Stimulated activated naive CD8-positive, alpha-beta T cell treated with anti-CD3 and anti-CD28 coated beads, Interleukin-15, Interleukin-2, amounts not matched to agents 100 U/mL and 50 U/mL, for 24 hours (primary cell): ENCODE data around the gene ERMARD.

Experiments
- ATAC-seq: fragments of 150-1000 bp; cut with Tn5 transposase; one replicate; pipeline ENCODE4 v1.10.0; 2021
- DNase-seq: peaks from one replicate; pipeline ENCODE4 v3.0.0; 2021

ERMARD gene

DNA sequence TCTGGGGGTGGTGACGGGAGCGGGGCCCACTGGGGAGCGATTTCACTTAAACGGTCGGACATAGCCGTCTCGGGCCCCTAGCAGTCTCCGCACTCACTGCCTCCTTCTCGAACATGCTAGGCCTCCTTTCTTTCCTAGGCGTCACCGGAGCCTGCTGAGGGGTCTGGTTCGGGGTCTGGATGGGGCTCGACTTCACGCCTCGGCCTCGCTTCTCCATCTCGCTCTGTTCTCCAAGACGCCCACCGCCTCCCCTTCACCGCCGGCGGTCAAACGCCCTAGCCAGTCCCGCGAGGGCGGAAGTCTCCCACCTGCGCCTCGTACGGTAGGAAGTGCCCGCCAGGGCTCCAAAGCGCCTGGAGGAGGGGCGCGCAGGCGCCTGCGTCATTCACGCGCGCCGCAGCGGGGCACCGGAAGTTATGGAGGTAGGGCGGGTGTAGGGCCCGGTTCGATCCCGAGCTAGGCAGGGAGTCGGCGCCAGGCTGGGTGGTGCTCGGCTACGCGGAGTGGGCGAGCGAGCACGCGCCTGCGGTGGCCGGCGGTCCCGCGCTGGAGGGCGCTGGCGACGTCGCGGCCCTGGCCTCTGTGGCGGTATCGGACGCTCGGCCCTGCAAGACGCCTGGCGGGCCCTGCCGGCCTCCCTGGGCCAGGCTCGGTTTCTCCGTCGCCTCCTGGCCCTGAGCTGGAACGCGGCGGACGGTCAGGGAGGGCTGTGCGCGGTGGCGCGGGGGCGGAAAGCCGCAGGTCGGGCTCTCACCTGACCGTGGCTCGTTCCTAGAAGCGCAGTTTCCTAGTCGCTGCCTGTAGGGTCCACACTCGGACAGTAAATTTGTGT lies at the start of gene ERMARD, which contains the start of gene DYNLT2:
TSS of gene ERMARD (plus strand) at position 381 of the 832 bp plus-strand sequence. CDS start at position 417, 36 bp downstream.
TSS of gene DYNLT2 (minus strand) at position 331 of the 832 bp plus-strand sequence. CDS start at position 217, 114 bp downstream.
- DNase-seq (peak; percentile 93), ATAC-seq (peak; percentile 99)

DNA sequence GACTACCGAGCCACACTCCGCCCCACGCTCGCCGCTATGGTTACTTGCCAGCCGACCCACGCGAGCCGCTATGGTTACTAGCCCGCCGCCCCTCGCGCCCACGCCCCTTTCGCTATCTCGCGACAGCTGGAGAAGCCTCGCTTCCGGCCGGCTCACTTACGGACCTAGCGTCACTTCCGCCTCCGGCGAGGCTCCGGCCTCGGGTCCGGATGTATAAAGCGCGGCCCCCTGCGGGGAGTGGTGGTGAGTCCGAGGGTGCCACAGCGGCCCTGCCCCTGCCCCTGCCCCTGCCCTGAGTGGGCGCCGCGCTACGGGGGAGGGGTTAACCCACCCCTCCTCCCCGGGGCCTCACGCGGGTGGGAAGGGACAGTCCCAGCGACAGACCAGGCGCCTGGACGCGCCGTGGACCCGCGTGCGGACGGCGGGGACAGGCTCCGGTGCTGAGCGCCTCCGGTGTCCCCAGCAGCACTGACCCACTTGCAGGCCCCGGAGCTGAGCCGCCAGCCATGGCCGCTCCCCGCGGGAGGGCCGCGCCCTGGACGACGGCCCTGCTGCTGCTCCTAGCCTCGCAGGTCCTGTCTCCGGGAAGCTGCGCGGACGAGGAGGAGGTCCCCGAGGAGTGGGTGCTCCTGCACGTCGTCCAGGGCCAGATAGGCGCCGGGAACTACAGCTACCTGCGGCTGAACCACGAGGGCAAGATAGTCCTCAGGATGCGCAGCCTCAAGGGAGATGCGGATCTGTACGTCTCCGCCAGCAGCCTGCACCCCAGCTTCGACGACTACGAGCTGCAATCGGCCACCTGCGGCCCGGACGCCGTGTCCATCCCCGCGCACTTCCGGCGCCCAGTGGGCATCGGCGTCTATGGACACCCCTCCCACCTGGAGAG lies 49.2 kb upstream of the ERMARD start, which contains the start of the genes C6orf120 and WDR27:
TSS of gene C6orf120 (plus strand) at position 173 of the 886 bp plus-strand sequence. CDS start at position 507, 334 bp downstream.
TSS of gene WDR27 (minus strand) at position 76 of the 886 bp plus-strand sequence. CDS start 13,024 bp downstream, outside the sequence.
- peak; percentile 98 for DNase-seq
- ATAC-seq = peak; percentile 98

DNA sequence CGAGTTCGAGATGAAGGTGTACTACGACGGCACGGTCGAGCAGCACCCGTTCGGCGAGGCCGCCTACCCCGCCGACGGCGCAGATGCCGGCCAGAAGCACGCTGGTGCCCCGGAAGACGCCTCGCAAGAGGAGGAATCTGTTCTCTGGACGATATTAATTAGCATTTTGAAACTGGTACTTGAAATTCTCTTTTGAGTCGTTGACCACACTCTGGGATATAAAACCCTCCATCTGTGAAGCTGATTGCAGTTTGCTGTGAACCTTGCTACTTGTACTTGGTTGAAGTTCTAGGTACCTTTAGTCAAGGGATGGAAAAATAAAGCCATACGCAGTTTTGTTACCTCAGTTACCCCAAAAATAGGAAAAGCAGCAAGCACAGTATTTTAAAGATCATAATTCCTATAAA lies 48.6 kb upstream of the ERMARD start:
- peak; percentile 1 for ATAC-seq

GRCh38 chr6:169707772-169708171 lies 43.6 kb upstream of the ERMARD start:
- ATAC-seq (no peak), DNase-seq (no peak)

More for the DNA sequence above, 48.6 kb upstream of the ERMARD start:
- peak; percentile 50 for DNase-seq

DNA sequence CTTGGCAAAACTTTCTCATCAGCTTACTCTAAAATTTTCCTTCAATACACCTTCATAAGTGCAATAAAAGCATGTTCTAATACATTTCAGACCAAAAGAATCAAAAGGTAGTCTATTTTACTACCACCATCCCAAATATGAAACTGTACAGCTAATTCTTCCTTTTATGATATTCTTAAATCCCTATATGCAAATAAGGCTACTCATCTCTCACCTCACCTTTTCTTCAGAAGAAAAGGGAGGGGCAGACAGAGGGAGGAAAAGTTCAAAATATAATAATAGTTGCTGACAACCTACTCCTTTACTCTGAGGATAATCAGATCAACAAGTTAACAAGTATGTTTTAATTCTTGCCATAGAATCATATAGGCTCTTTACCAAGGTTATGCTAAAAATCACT lies 42.1 kb upstream of the ERMARD start:
- DNase-seq (no peak), ATAC-seq (no peak)

GRCh38 chr6:169710009-169710408 lies 41.4 kb upstream of the ERMARD start:
- ATAC-seq (no peak), DNase-seq (no peak)

- ATAC-seq (peak; percentile 61), DNase-seq (no peak)
These were observed 37.2 kb upstream of the ERMARD start for GRCh38 chr6:169714178-169714577.

DNA sequence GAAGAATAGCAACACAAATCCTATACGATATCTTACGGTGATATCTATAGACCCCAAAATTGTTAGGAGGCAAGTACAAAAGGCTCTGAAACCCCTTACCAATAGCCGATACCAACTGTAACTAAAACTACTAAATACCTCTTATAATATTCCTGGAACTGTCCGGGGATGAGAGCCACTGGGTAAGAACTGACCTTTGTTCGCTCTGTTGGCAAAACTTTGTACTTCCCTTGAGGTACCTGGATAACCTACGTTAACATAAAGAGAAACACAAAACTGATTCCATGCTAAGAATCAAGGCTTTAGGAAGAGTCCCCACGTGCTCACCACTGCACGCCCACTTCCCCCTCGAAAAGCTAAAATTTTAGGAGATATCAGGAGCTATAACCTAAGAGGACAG lies 36.8 kb upstream of the ERMARD start:
- DNase-seq = no peak
- no peak for ATAC-seq

GRCh38 chr6:169719117-169719516 lies 32.3 kb upstream of the ERMARD start:
- ATAC-seq (no peak), DNase-seq (no peak)

DNA sequence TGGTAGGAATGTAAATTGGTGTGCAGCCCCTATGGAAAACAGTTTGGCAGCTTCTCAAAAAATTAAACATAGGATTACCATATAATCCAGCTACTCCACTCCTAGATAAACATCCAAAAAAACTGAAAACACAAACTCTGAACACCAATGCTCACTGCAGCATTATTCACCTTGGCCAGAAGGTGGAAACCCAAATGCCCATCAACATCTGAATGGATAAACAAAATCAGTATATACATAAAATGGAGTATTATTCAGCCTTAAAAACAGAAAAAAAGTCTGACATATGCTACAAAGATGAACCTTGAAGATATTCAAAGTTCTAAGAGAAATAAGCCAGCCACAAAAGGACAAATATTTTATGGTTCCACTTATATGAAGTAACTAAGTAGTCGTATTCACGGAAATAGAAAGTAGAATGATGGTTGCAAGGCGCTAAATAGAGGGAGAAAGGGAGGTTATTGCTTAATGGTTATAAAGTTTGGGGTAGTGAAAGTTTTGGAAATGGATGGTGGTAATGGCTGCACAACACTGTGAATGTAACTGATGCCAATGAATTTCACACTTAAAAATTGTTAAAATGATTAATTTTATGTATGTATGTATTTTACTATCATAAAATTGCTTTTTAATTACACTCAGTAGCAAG lies 31.1 kb upstream of the ERMARD start:
- no peak for DNase-seq
- no peak for ATAC-seq

GRCh38 chr6:169722362-169723199 lies 28.8 kb upstream of the ERMARD start:
- DNase-seq (peak; percentile 43), ATAC-seq (peak; percentile 37)

DNA sequence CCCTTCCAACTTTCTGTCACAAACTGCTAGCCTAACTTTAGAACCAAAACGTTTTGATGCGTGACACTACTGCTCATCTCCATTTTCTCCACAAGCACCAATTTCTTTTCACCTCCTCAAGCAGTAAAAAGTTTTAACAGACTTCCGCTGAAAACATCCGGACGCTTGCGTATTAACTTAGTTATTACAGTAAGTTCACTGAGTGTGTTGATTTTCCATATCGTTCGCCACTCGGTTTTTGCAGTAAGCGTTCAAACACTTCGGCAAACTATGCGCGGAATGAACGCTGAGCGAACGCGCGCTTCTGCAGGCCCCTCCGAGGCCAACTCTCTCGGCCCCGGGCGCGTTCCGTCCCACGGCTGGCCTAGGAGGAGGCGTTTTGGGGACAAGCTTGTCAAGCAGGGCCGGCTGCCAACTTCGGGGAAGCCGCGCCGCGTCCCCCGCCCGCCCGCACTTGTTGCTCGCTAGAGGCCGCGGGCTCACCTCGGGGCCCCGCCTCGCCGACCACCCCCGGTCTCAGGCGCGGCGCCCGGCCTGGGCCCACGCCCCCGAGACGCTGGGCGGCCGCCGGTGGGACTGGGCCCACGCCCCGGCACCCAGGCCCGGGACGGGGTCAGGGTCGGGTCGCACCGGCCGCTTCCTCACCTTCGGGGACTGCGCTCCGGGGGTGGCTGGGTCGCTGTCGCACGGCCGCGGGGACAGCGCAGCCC lies 28.1 kb upstream of the ERMARD start:
- ATAC-seq (peak; percentile 34), DNase-seq (peak; percentile 70)

DNA sequence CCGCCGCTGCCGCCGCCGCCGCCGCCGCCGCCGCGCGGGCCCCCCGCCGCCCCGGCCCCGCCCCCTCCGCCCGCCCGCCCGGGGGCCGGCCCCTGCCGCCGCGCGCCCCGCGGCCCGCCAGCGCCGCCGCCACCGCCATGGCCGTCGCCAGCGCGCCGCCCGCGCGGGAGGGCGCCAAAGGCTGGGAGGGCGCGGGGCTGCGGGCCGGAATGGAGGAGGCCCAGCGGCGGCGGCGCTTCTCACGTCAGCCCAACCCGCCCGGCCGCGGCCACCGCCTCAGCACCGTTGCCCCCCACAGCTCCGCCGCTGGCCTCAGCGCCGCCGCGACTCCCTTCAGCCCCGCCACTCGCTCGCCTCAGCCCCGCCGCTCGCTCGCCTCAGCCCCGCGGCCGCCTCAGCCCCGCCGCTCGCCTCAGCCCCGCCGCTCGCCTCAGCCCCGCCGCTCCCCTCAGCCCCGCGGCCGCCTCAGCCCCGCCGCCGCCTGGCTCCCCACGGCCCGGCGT lies 27.4 kb upstream of the ERMARD start:
- ATAC-seq = peak; percentile 48
- DNase-seq = peak; percentile 51

- peak; percentile 80 for DNase-seq
- peak; percentile 65 for ATAC-seq
These were observed 26.8 kb upstream of the ERMARD start, which contains the start of gene PHF10 for GRCh38 chr6:169724494-169725124. TSS of gene PHF10 (minus strand) at chr6:169724500. CDS start at chr6:169723931, 569 bp downstream.

DNA sequence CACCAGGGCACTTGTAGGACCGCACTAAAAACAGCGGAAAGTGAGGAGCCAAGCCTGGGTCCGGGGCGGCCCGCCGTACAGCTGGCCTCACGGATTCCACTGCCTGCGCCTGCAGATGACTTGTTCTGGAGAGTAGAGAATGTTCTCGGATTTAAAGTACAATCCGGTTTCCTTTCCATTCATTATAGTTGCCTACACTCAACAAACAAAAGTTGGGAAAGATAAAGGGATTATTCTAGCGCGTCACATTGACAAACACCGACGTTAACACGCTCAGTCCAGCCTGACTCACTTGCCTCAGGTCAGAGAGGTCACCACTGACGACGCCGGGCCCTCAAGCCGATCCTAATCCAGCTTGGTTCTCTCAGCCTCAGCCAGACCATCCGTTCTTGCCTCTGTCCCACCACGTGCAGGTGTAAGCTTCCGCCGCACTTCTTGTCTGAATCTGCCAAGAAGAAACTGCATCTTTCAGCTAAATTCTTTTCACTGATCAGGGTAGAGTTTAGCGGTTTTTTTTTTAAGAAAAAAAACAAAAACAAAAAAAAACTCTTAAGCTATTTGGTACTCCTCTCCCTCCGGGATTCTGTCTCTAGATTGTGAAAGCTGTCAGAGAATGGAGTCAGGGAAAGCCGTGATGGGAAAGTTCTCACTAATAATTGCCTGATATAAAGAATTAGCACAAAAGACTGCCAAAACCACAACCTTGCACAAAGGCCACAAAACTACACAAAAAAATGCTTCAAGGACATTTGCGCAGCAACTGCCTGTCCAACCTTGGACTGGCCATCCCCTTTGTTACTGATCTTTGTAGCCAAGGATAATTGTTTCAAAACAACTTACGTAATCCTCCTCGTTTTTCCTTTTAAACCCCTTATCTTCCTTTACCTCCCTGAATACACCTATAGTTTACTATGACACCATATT lies 26.0 kb upstream of the ERMARD start:
- ATAC-seq (peak; percentile 15), DNase-seq (peak; percentile 48)

DNA sequence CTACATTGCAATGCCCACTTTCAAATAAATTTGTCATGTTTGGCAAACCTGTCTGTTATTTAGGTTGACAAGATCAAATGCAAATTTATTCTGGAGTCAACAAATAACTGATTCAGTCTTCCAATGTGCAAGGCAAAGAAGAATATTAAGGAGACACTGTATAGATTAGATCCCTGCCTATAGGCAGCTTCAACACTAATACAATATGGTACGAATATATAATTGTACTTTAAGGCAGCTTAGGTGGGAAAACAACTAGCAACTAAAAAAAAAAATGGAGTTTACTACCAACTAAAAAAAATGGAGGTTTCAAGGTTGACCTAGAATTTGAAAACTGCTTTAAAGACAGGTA lies 25.4 kb upstream of the ERMARD start:
- DNase-seq = no peak
- ATAC-seq = no peak

DNA sequence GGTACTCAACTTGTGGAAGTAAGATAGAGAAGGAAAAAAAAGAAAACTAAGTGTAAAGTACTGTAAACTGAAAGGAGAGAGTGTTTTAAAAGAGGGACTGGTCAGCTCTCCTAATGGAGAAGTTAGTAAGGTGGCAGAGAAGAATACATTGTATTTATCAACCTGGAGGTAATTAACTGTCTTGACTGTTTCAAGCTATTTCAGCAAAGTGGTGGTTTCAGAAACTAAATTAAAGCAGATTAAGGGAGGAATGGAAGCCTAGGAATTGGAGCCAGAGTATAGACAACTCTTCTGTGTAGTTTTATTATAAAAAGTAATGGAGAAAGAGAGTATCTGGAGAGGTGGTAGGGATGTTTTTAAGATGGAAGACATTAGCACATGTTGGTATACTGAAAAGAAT lies 24.5 kb upstream of the ERMARD start:
- no peak for DNase-seq
- no peak for ATAC-seq

DNA sequence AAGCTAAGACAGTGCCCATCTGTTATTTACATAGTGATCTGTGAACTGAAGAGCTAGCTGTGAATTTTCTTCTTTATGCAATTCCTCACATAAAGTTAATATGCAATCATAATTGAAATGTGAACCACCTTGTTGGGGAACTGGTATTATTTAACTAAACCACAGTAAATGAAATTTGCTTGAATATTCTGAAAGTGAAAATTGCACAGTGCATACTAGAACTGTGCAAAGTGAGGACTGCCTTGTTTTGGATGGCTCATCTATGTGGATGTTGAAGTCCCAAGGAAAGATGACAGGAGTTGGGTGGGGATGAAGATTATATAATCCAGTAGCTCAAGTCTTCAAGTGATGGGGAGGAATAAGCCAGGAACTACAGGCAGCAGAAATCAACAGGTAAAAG lies 21.5 kb upstream of the ERMARD start:
- no peak for ATAC-seq
- no peak for DNase-seq
